ACC112 (cell line): ENCODE data around the gene HES4.

Experiments
- H2AFZ ChIP-seq: fragments of 200-600 bp; sonication (generic); one replicate; pipeline ENCODE4 v1.6.0; 2017; ENCODE audit warnings: antibody characterized with exemption, low read length; ENCODE audit not compliant: unreplicated experiment
- H3K27ac ChIP-seq: fragments of 200-600 bp; sonication (generic); 2 replicates; pipeline ENCODE4 v1.5.1; 2014; ENCODE audit warnings: low read depth, mild to moderate bottlenecking, antibody characterized with exemption, low read length, moderate library complexity
- H3K27me3 ChIP-seq: fragments of 200-600 bp; sonication (generic); 2 replicates; pipeline ENCODE4 v1.6.1; 2014; ENCODE audit warnings: mild to moderate bottlenecking, antibody characterized with exemption, low read length, moderate library complexity, mixed read lengths; ENCODE audit not compliant: insufficient read depth
- H3K36me3 ChIP-seq: fragments of 200-600 bp; sonication (generic); 2 replicates; pipeline ENCODE4 v1.6.1; 2016; ENCODE audit warnings: mild to moderate bottlenecking, antibody characterized with exemption, low read length, moderate library complexity, mixed read lengths; ENCODE audit not compliant: insufficient read depth
- H3K4me1 ChIP-seq: fragments of 200-600 bp; sonication (generic); one replicate; pipeline ENCODE4 v1.6.1; 2016; ENCODE audit warnings: low read length, mixed read lengths; ENCODE audit not compliant: insufficient read depth, unreplicated experiment, control insufficient read depth
- H3K4me3 ChIP-seq: fragments of 200-600 bp; sonication (generic); 2 replicates; pipeline ENCODE4 v1.5.1; 2014; ENCODE audit warnings: mild to moderate bottlenecking, low read depth, low read length
- H3K79me2 ChIP-seq: fragments of 200-600 bp; sonication (generic); one replicate; pipeline ENCODE4 v1.6.0; 2016; ENCODE audit warnings: low read length; ENCODE audit not compliant: control insufficient read depth, unreplicated experiment, insufficient read depth

The HES4 gene

DNA sequence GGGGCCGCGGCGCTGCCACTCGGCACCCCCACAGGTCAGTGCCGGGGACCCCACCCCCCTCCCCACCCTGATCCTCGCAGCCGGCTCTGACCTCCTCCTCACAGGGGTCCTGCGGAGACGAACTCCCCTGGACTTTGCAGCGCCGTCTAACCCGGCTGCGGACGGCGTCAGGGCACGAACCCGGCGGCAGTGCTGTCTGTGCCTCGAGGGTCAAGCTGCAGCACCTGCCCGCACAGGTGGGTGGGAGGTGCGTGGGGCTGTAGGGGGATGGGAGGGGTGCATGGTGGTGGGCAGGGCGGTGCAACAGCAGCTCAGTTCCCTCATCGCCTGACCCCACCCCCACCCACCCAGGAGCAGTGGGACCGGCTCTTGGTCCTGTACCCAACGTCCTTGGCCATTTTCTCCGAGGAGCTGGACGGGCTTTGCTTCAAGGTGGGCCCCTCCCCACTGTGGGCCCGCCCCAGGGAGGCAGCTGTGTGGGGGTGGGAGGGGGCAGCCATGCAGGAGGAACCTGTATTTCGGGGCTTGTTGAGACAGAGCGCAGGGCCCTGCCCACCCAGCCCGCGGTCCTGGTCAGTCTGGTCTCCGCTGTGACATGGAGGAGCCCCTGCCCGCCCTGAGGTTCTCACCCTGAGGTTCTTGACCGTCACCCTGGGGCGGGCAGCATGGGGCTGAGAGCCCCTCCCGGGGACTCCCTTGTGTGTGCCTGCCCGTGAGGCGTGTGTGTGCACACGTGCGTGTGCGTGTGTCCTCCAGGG, 28.7 kb downstream of the HES4 start:
- H3K36me3 ChIP-seq = no peaks in the 10 kb centered on the region
- no peak overlapping the region for H2AFZ ChIP-seq
- H3K4me3 ChIP-seq = no peak overlapping the region
- no peak overlapping the region for H3K27ac ChIP-seq
- peaks cover under 1% of the 10 kb centered on the region for H3K4me1 ChIP-seq
- no peaks in the 10 kb centered on the region for H3K79me2 ChIP-seq
- no peaks in the 10 kb centered on the region for H3K27me3 ChIP-seq

DNA sequence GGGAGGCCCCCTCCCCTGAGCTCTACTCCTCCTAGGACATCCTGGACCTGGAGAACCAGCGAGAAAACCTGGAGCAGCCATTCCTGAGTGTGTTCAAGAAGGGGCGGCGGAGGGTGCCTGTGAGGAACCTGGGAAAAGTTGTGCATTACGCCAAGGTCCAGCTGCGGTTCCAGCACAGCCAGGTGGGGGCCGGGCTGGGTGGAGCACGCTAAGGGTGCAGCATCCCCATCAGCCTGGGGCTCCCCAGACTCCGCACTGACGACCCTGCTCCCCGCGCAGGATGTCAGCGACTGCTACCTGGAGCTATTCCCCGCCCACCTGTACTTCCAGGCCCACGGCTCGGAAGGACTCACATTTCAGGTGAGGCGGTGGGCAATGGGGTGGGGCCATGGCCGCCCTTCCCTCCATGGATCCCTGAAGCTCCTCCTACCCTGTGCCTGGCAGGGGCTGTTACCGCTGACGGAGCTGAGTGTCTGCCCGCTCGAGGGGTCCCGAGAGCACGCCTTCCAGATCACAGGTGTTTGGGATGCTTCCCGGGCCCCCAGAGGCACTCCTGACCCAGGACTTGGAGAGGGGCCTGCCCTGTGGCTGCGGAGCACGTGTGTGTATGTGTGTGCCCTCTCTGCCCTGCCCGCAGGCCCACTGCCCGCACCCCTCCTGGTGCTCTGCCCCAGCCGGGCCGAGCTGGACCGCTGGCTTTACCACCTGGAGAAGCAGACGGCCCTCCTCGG, 29.5 kb downstream of the HES4 start:
- peaks cover 7% of the 10 kb centered on the region for H3K4me1 ChIP-seq
- no peaks in the 10 kb centered on the region for H3K36me3 ChIP-seq
- H3K4me3 ChIP-seq = no peak overlapping the region
- no peak overlapping the region for H2AFZ ChIP-seq
- H3K27ac ChIP-seq = no peak overlapping the region
- H3K27me3 ChIP-seq = no peaks in the 10 kb centered on the region
- H3K79me2 ChIP-seq = no peaks in the 10 kb centered on the region

DNA sequence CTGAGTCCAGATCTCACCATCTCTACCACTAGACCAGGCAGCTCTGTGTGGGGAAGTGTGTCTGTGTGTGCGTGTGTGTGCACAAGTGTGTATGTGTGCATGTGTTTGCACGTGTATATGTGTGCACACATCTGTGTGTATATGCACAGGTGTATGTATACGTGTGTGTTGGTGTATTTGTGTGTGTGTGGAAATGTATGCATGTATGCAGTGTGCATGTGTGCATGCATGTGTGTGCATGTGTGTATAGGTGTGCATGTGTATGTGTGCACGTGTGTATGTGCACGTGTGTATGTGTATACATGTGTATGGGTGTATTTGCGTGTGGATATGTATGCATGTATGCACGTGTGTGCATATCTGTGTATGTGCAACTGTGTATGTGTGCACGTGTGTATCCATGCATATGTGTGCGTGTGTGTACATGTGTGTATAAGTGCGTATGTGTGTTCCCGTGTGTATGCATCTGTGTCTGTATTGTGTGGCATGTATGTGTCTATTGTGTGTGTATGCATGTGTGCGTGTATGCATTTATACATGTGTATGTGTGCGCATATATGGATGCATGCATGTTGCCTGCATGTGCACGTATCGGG, 30.5 kb downstream of the HES4 start:
- H3K27ac ChIP-seq = no peak overlapping the region
- no peaks in the 10 kb centered on the region for H3K79me2 ChIP-seq
- H2AFZ ChIP-seq = no peak overlapping the region
- no peaks in the 10 kb centered on the region for H3K36me3 ChIP-seq
- H3K4me1 ChIP-seq = peaks cover 7% of the 10 kb centered on the region
- no peaks in the 10 kb centered on the region for H3K27me3 ChIP-seq
- no peak overlapping the region for H3K4me3 ChIP-seq

GRCh38 chr1:967466-968343, 32.2 kb downstream of the HES4 start:
- Histone ChIP-seq H3K36me3 (no peaks in the 10 kb centered on the region), H3K27me3 (no peaks in the 10 kb centered on the region), H3K4me3 (peak overlapping the region; percentile 89), H3K79me2 (no peaks in the 10 kb centered on the region), H2AFZ (no peak overlapping the region), H3K4me1 (peaks cover 7% of the 10 kb centered on the region), H3K27ac (no peak overlapping the region)

DNA sequence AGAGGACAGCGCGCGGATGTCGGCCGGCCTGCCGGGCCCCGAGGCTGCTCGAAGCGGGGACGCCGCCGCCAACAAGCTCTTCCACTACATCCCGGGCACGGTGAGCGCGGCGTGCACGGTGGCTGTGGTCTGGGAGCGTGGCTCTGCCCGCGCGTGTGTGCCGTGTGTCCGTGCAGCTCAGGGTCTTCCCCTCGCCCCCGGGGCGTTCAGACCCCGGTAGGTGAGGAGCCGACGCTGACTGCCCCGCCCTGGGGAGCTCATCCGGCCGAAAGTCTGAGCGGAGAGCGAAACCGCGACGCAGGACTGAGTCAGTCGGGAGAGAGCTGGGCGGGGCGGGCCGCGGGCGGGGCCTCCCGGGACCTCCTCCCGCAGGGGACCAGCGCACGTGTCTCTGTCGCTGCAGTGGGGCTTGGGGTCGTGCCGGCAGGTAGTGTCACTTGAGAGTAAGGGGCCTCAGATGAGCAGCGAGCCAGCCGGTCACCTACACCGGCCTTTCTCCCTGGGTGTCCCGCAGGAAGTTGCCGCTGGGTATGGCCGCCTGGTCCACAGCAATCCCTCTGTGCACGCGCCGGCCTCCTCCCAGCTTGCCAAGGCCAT, 33.1 kb downstream of the HES4 start:
- no peaks in the 10 kb centered on the region for H3K36me3 ChIP-seq
- no peaks in the 10 kb centered on the region for H3K79me2 ChIP-seq
- H3K4me3 ChIP-seq = peak overlapping the region; percentile 89
- H3K27me3 ChIP-seq = no peaks in the 10 kb centered on the region
- peak overlapping the region; percentile 68 for H3K27ac ChIP-seq
- H2AFZ ChIP-seq = peak overlapping the region; percentile 75
- peaks cover 7% of the 10 kb centered on the region for H3K4me1 ChIP-seq

DNA sequence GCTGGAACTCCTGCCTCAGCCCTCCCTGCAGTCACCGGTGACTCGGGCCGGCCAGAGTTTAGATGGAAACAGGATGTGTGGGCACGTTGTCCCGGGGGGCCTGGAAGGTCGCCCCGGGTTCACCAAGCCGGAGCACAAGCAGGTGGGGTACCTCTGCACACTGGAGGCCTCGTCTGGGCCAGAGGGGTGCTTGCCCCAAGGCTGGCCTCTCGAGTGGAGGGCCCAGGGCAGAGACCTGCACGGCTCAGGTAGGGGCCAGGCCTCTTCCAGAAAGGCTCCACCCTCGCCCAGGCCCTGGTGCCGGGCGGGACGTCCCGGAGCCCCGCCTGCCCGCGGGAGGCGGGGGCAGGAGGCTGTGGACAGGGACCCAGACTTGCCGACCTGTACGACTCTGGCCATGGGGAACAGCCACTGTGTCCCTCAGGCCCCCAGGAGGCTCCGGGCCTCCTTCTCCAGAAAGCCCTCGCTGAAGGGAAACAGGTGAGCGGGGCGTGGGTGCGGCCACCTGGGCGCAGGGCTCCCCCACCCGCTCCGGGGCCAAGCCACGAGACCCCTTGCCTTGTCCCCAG, 33.7 kb downstream of the HES4 start, which contains the start of gene PLEKHN1:
TSS of gene PLEKHN1 (plus strand) at position 348 of the 569 bp plus-strand sequence. CDS start at position 398, 50 bp downstream.
- H3K27me3 ChIP-seq = no peaks in the 10 kb centered on the region
- no peaks in the 10 kb centered on the region for H3K79me2 ChIP-seq
- H3K4me3 ChIP-seq = peak within 1 kb of the TSS; percentile 89
- peak within 1 kb of the TSS; percentile 75 for H2AFZ ChIP-seq
- H3K36me3 ChIP-seq = no peaks in the 10 kb centered on the region
- H3K4me1 ChIP-seq = peaks cover 7% of the 10 kb centered on the region
- H3K27ac ChIP-seq = peak within 1 kb of the TSS; percentile 68

DNA sequence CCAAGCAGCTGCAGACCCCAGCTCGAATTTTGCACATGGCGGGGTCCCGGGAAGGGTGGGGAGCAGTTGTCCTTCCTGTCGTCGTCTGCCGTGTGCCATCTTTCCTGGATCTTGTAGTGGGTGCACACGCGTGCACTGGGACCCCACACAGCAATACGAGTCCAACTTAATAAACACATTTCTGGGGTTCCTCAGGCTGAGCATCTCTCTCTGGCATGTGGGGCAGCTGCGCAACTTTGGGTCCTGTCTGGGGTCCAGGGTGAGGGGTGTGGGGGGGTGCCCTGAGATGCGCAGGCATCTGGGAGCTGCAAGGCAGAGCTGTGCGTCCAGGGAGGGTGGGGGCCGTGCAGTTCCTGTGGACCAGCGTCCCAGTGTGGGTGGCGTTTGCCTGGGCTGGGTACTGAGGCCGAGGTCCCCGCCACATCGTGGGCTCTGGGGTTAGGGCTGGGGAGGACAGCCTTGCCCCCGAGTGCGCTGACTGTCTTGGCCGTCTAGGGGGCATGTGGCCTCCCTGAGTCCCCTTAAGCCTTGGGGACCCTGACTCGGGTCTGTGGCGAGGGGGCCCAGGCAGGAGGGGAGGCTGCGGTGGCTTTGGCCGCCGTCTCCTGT, 34.3 kb downstream of the HES4 start:
- Histone ChIP-seq H3K36me3 (no peaks in the 10 kb centered on the region), H2AFZ (no peak overlapping the region), H3K27ac (peak overlapping the region; percentile 68; the same call in 1 of the 2 replicates), H3K4me1 (peaks cover 7% of the 10 kb centered on the region), H3K4me3 (peak overlapping the region; percentile 89), H3K27me3 (no peaks in the 10 kb centered on the region), H3K79me2 (no peaks in the 10 kb centered on the region)

DNA sequence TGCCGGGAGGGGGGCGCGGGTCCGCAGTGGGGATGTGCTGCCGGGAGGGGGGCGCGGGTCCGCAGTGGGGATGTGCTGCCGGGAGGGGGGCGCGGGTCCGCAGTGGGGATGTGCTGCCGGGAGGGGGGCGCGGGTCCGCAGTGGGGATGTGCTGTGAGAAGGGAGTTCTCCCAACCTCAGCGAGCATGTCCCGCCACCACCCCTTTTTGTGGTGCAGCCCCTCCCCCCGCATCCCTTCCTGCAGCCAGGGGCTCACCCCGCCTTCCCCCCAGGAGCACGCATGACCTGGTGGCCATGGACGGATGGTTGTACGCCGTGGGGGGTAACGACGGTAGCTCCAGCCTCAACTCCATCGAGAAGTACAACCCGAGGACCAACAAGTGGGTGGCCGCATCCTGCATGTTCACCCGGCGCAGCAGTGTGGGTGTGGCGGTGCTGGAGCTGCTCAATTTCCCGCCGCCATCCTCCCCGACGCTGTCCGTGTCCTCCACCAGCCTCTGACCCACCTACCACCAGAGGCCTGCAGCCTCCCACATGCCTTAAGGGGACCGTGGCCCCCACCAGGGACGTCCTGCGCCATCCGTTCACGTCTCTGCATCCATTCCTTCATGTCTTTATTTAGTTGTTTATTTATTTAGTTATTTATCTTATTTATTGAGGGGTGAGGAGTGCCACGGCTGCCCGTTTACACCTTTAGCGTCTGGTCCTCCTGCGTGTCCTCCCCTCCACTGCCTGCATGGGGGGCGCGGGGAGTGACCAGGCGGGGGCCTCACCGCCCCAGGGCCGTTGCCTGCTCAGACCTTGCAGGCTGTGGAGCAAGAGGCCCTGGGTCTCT, 35.0 kb downstream of the HES4 start:
- H3K27me3 ChIP-seq = no peaks in the 10 kb centered on the region

More for the DNA sequence above, 35.0 kb downstream of the HES4 start:
- peaks cover 7% of the 10 kb centered on the region for H3K4me1 ChIP-seq
- no peak overlapping the region for H3K27ac ChIP-seq
- H3K36me3 ChIP-seq = no peaks in the 10 kb centered on the region
- no peak overlapping the region for H2AFZ ChIP-seq
- H3K79me2 ChIP-seq = no peaks in the 10 kb centered on the region
- no peak overlapping the region; the same call in 1 of the 2 replicates for H3K4me3 ChIP-seq
